HepG2 (cell line): ENCODE measurements around the gene KCNK18. TPM values are rescaled to one million over a fixed set of nuclear protein-coding genes. Genes with fewer than 3 reads are reported as not detected.

Experiments
- ATAC-seq: fragments of 200-7000 bp; cut with Tn5 transposase; 3 replicates; pipeline ENCODE4 v1.9.1; 2020; ENCODE audit warnings: mild to moderate bottlenecking, moderate library complexity
- BruUV-seq: library from RNA; stranded (reverse); fragments of 400-500 nt; replicated peaks from 2 replicates; lab custom pipeline; 2021; lab: Mats Ljungman, UMichigan
- CTCF ChIA-PET: fragments of 300-600 bp; formaldehyde crosslinking; extraction: SDS; loops from one replicate; lab custom pipeline; 2021; ENCODE audit warnings: low total read pairs, inconsistent platforms, low intra/inter-chr PET ratio; lab: Yijun Ruan, JAX
- POLR2A ChIA-PET: fragments of 350-600 bp; sonication (Branson Sonifier 250); formaldehyde crosslinking; loops from one replicate; lab custom pipeline; 2020; ENCODE audit warnings: antibody characterized with exemption, inconsistent platforms; lab: Yijun Ruan, JAX
- DNase-seq: peaks from one replicate; pipeline ENCODE4 v3.0.0-alpha.2; 2015; ENCODE audit warnings: low spot score
- FAIRE-seq: peaks from 3 replicates; lab custom pipeline; 2011; peaks lifted over from hg19 to GRCh38; lab: Jason Lieb, UNC
- H2AFZ ChIP-seq: one replicate; pipeline ENCODE4 v1.6.1; 2011; ENCODE audit warnings: low read length, inconsistent platforms
- H3K27ac ChIP-seq: fragments of 300-600 bp; 3 replicates; pipeline ENCODE4 v1.8.0; 2011; ENCODE audit warnings: mixed run types, mild to moderate bottlenecking, mixed read lengths, low read length, inconsistent platforms; ENCODE audit not compliant: insufficient read depth; ENCODE audit errors: extremely low read length
- H3K27me3 ChIP-seq, 2 experiments: fragments of 200-600 bp in 1 of 2; 2 replicates in 1 of 2; 3 replicates in 1 of 2; pipeline versions ENCODE4 v1.6.0 to v1.8.0; 2011; ENCODE audit warnings: low read length in 2 of 2, mild to moderate bottlenecking in 2 of 2, moderate library complexity in 2 of 2, inconsistent platforms in 1 of 2; ENCODE audit not compliant: insufficient read depth in 2 of 2, control insufficient read depth in 1 of 2
- H3K36me3 ChIP-seq, 2 experiments: fragments of 200-600 bp in 1 of 2; replicated peaks in 1 of 2; 2 replicates in 1 of 2; 3 replicates in 1 of 2; pipeline versions ENCODE4 v1.5.1 to v1.8.0; 2011; ENCODE audit warnings: low read length in 2 of 2, inconsistent platforms in 1 of 2; ENCODE audit not compliant: insufficient read depth in 2 of 2, control insufficient read depth in 1 of 2
- H3K4me1 ChIP-seq: 2 replicates; pipeline ENCODE4 v1.5.1; 2012; ENCODE audit warnings: low read length, inconsistent platforms; ENCODE audit not compliant: insufficient read depth
- H3K4me2 ChIP-seq: 2 replicates; pipeline ENCODE4 v1.6.0; 2011; ENCODE audit warnings: low read depth, low read length, inconsistent platforms
- H3K4me3 ChIP-seq, 3 experiments: fragments of 200-600 bp in 1 of 3; sonication (generic), shearing (Covaris generic) in 1 of 3; replicated peaks in 1 of 3; 2 replicates each; pipeline ENCODE4 v1.5.1; 2011 to 2016; ENCODE audit warnings: low read length in 3 of 3, inconsistent platforms in 2 of 3, low read depth in 2 of 3, mild to moderate bottlenecking in 2 of 3, control low read depth in 1 of 3, mixed read lengths in 1 of 3; ENCODE audit not compliant: insufficient read depth in 1 of 3
- H3K79me2 ChIP-seq: one replicate; pipeline ENCODE4 v1.6.1; 2011; ENCODE audit warnings: low read length, inconsistent platforms; ENCODE audit not compliant: insufficient read depth
- H3K9ac ChIP-seq: 2 replicates; pipeline ENCODE4 v1.6.0; 2011; ENCODE audit warnings: mild to moderate bottlenecking, low read depth, low read length, inconsistent platforms; ENCODE audit not compliant: insufficient read depth
- H3K9me3 ChIP-seq: 2 replicates; pipeline ENCODE4 v1.5.1; 2012; ENCODE audit warnings: mild to moderate bottlenecking, low read length
- H4K20me1 ChIP-seq: 2 replicates; pipeline ENCODE4 v1.6.0; 2011; ENCODE audit warnings: inconsistent platforms, mild to moderate bottlenecking, low read length, moderate library complexity; ENCODE audit not compliant: insufficient read depth
- ARID5B ChIP-seq: IDR thresholded peaks from 2 replicates; pipeline ENCODE4 v1.4.0; 2020; ENCODE audit warnings: mild to moderate bottlenecking, missing genetic modification reagents
- ATF1 ChIP-seq: IDR thresholded peaks from 2 replicates; pipeline ENCODE4 v1.6.1; 2016; ENCODE audit warnings: mild to moderate bottlenecking, control low read depth
- EHMT2 ChIP-seq: fragments of 200-600 bp; sonication (generic); IDR thresholded peaks from 2 replicates; pipeline ENCODE4 v1.7.0; 2017; ENCODE audit warnings: antibody characterized with exemption, low read depth, low read length, borderline replicate concordance
- GLMP ChIP-seq: sonication (generic); formaldehyde crosslinking; IDR thresholded peaks from 2 replicates; pipeline ENCODE4 v1.9.0; 2021; ENCODE audit warnings: missing genetic modification reagents, mild to moderate bottlenecking, borderline replicate concordance
- NFE2 ChIP-seq: sonication (generic); formaldehyde crosslinking; IDR thresholded peaks from 2 replicates; pipeline ENCODE4 v1.4.0; 2020; ENCODE audit warnings: missing genetic modification reagents
- PHF21A ChIP-seq: sonication (generic); formaldehyde crosslinking; IDR thresholded peaks from 2 replicates; pipeline ENCODE4 v1.5.0; 2020; ENCODE audit warnings: mild to moderate bottlenecking, missing genetic modification reagents
- PPARG ChIP-seq: conservative IDR thresholded peaks from 2 replicates; pipeline ENCODE4 v1.6.1; 2016; ENCODE audit warnings: missing biosample characterization, missing genetic modification reagents
- SALL1 ChIP-seq: sonication (generic); formaldehyde crosslinking; IDR thresholded peaks from 2 replicates; pipeline ENCODE4 v1.8.0; 2022; ENCODE audit warnings: mild to moderate bottlenecking, missing genetic modification reagents
- SAP130 ChIP-seq: IDR thresholded peaks from 2 replicates; pipeline ENCODE4 v1.6.1; 2016; ENCODE audit warnings: low read depth
- TFAP4 ChIP-seq: sonication (generic); IDR thresholded peaks from 2 replicates; pipeline ENCODE4 v1.6.1; 2016; ENCODE audit warnings: low read depth, borderline replicate concordance
- ZC3H4 ChIP-seq: sonication (generic); formaldehyde crosslinking; IDR thresholded peaks from 2 replicates; pipeline ENCODE4 v1.4.0; 2020; ENCODE audit warnings: missing genetic modification reagents, borderline replicate concordance
- ZNF264 ChIP-seq: sonication (generic); formaldehyde crosslinking; IDR thresholded peaks from 2 replicates; pipeline ENCODE4 v1.4.0; 2020; ENCODE audit warnings: missing genetic modification reagents
- ZNF510 ChIP-seq: sonication (generic); formaldehyde crosslinking; IDR thresholded peaks from 2 replicates; pipeline ENCODE4 v1.4.0; 2020; ENCODE audit warnings: low read depth, mild to moderate bottlenecking, missing genetic modification reagents
- ZNF660 ChIP-seq: sonication (generic); formaldehyde crosslinking; IDR thresholded peaks from 2 replicates; pipeline ENCODE4 v1.5.1; 2020; ENCODE audit warnings: mild to moderate bottlenecking, low read depth, missing genetic modification reagents, borderline replicate concordance
- ZSCAN21 ChIP-seq: sonication (generic); formaldehyde crosslinking; IDR thresholded peaks from 2 replicates; pipeline ENCODE4 v1.8.0; 2022; ENCODE audit warnings: mild to moderate bottlenecking, missing genetic modification reagents, moderate library complexity, borderline replicate concordance
- WGBS: methylation state at CpG from one replicate; pipeline ENCODE4 v1.1.6; 2017; ENCODE audit warnings: low lambda C conversion rate; 5-methylcytosine and 5-hydroxymethylcytosine counted together
- in situ Hi-C: cut with HindIII; loops from 2 replicates; pipeline ENCODE4 v1.10.0; 2017; ENCODE audit warnings: low pct_unique_long_range_greater_than_20kb; ENCODE audit not compliant: extremely low pct_ligation_motif_present
- intact Hi-C: fragments of 100-400 bp; cut with micrococcal nuclease; formaldehyde crosslinking; loops from one replicate; pipeline ENCODE4 v1.10.0; 2022; ENCODE audit not compliant: unreplicated experiment
- polyA plus RNA-seq, 8 experiments: library from polyadenylated mRNA; depleted of rRNA in 3 of 8; stranded (reverse) in 7 of 8; unstranded in 1 of 8; fragments of >200 nt; fragmentation: Illumina TruSeq in 4 of 8; extraction: Trizol in 4 of 8; gene quantifications; 2 replicates each; pipeline versions ENCODE4 v1.2.1 to v1.2.3, GENCODE V29; 2011 to 2016; ENCODE audit warnings: low read depth in 4 of 8, missing spikeins in 1 of 8, mixed read lengths in 1 of 8; ENCODE audit not compliant: insufficient read depth in 1 of 8
- total RNA-seq, 5 experiments: library from RNA; depleted of rRNA; stranded (reverse); fragments of >200 nt; fragmentation: Illumina TruSeq; extraction: Trizol; gene quantifications; 2 replicates each; pipeline ENCODE4 v1.2.3, GENCODE V29; 2016; ENCODE audit warnings: low read depth in 1 of 5

KCNK18 gene
- total and polyA plus RNA-seq, 2 of the 13 experiments (the other 11 are each of a cell fraction or from before 2014, with no cell fraction given) = not detected

- intact Hi-C loops = no loop called here
Measured at GRCh38 chr10:117222976-117223692, 25.8 kb downstream of the KCNK18 start.

More at GRCh38 chr10:117222976-117223692, 25.8 kb downstream of the KCNK18 start:
- no peak for DNase-seq
- in situ Hi-C loops = loop anchor here (10.0 kb wide), 1 partner anchor 222 kb away; no protein-coding TSS in a partner anchor
- no peak for ATAC-seq
- no peaks in the 10 kb centered on the region for H3K79me2 ChIP-seq
- H3K9ac ChIP-seq = no peak overlapping the region
- H3K27ac ChIP-seq = no peak overlapping the region
- H3K36me3 ChIP-seq = no peaks in the 10 kb centered on the region
- 31% methylated on average over 3 of the region's 4 CpGs for WGBS
- BruUV-seq = no TSS peak
- H3K27me3 ChIP-seq = peaks cover 2 to 23% of the 10 kb centered on the region in 2 experiments; a peak in 4 of 5 replicates
- H2AFZ ChIP-seq = no peak overlapping the region
- FAIRE-seq = no peak
- H3K4me2 ChIP-seq = no peak overlapping the region
- no peaks in the 10 kb centered on the region for H3K9me3 ChIP-seq
- no peak overlapping the region for H3K4me3 ChIP-seq
- TF ChIP-seq ZNF264 = no peak
- TF ChIP-seq ZSCAN21 (CRISPR knock-in tag) = no peak
- no peak for TF ChIP-seq ZC3H4 (CRISPR knock-in tag)
- no peak for TF ChIP-seq TFAP4
- TF ChIP-seq ZNF660 (CRISPR knock-in tag) = no peak
- no peak for TF ChIP-seq SAP130 (CRISPR knock-in tag)
- TF ChIP-seq ATF1 (CRISPR knock-in tag) = no peak
- TF ChIP-seq PPARG (CRISPR knock-in tag) = no peak
- TF ChIP-seq ZNF510 (CRISPR knock-in tag) = no peak
- no peak for TF ChIP-seq EHMT2
- no peak for TF ChIP-seq PHF21A (CRISPR knock-in tag)
- TF ChIP-seq ARID5B (CRISPR knock-in tag) = no peak
- TF ChIP-seq GLMP (CRISPR knock-in tag) = no peak
- TF ChIP-seq SALL1 (CRISPR knock-in tag) = no peak
- no peak for TF ChIP-seq NFE2 (CRISPR knock-in tag)
- TF ChIP-seq, all 625 proteins: peak for 0
- Histone ChIP-seq H4K20me1 (no peaks in the 10 kb centered on the region), H3K4me1 (no peaks in the 10 kb centered on the region; the same call in 1 of the 2 replicates)
- ChIA-PET POLR2A (no interaction called here), CTCF (no interaction called here)
